GM12891 (cell line): ENCODE data around the gene PRDM16.

Experiments
- POLR2A ChIP-seq: IDR thresholded peaks from 2 replicates; pipeline ENCODE4 v1.6.1; 2011; ENCODE audit warnings: low read depth, low read length, control low read depth
- POLR2AphosphoS5 ChIP-seq: IDR thresholded peaks from 2 replicates; pipeline ENCODE4 v1.6.1; 2011; ENCODE audit warnings: low read depth, low read length, control low read depth
- POU2F2 ChIP-seq: IDR thresholded peaks from 2 replicates; pipeline ENCODE4 v1.6.1; 2011; ENCODE audit warnings: low read depth, mild to moderate bottlenecking, control low read depth, low read length, moderate library complexity
- SPI1 ChIP-seq: IDR thresholded peaks from 2 replicates; pipeline ENCODE4 v1.6.1; 2011; ENCODE audit warnings: low read depth, low read length, control low read depth
- TAF1 ChIP-seq: IDR thresholded peaks from 2 replicates; pipeline ENCODE4 v1.6.1; 2011; ENCODE audit warnings: low read depth, low read length, control low read depth

GRCh38 chr1:3081171-3081683, 12.2 kb downstream of the PRDM16 start:
- TF ChIP-seq POLR2A (no peak), TAF1 (no peak), POLR2AphosphoS5 (no peak), POU2F2 (no peak), SPI1 (no peak)
